ENCODE data around the gene CFAP74.
A peak's percentile ranks its signal among the peaks of the same experiment; 100 is the strongest.

CFAP74 gene

GRCh38 chr1:2019571-2020309 is 16.2 kb upstream of the CFAP74 start:
- no peak for DNase-seq

GRCh38 chr1:2019172-2019543 is 15.6 kb upstream of the CFAP74 start, which contains the start of gene GABRD:
TSS of gene GABRD (plus strand) at chr1:2019345. CDS start at chr1:2019424, 79 bp downstream.
- DNase-seq = peak; percentile 34

GRCh38 chr1:2018217-2019171 is 14.9 kb upstream of the CFAP74 start:
- DNase-seq = no peak

GRCh38 chr1:2016123-2016522 is 12.5 kb upstream of the CFAP74 start:
- DNase-seq = no peak

- DNase-seq = no peak
Measured at GRCh38 chr1:2014741-2015735, 11.5 kb upstream of the CFAP74 start.

- no peak for DNase-seq
Measured at GRCh38 chr1:2014181-2014580, 10.6 kb upstream of the CFAP74 start.

- DNase-seq = no peak
Measured at GRCh38 chr1:2009101-2010053, 5.8 kb upstream of the CFAP74 start.

GRCh38 chr1:2004856-2005255 is 1.3 kb upstream of the CFAP74 start:
- DNase-seq = no peak

GRCh38 chr1:2001773-2002411 is 1.7 kb downstream of the CFAP74 start:
- DNase-seq = no peak

- DNase-seq = no peak
Measured at GRCh38 chr1:2000850-2001249, 2.7 kb downstream of the CFAP74 start.

GRCh38 chr1:2000432-2000831 is 3.2 kb downstream of the CFAP74 start:
- no peak for DNase-seq

- no peak for DNase-seq
Measured at GRCh38 chr1:1997576-1997975, 6.0 kb downstream of the CFAP74 start.

- DNase-seq = no peak
Measured at GRCh38 chr1:1996207-1996651, 7.4 kb downstream of the CFAP74 start.

- DNase-seq = no peak
Measured at GRCh38 chr1:1994536-1994935, 9.1 kb downstream of the CFAP74 start.

- DNase-seq = no peak
Measured at GRCh38 chr1:1990222-1990621, 13.4 kb downstream of the CFAP74 start.

- DNase-seq = no peak
Measured at GRCh38 chr1:1989789-1990188, 13.8 kb downstream of the CFAP74 start.

- DNase-seq = no peak
Measured at GRCh38 chr1:1989102-1989542, 14.5 kb downstream of the CFAP74 start.

- DNase-seq = no peak
Measured at GRCh38 chr1:1988061-1988945, 15.3 kb downstream of the CFAP74 start.

GRCh38 chr1:1987142-1987510 is 16.5 kb downstream of the CFAP74 start:
- DNase-seq = no peak
